Vagina (tissue), 2 donors: ENCODE results near the gene PCARE. TPM values are rescaled to one million over a fixed set of nuclear protein-coding genes. Genes with fewer than 3 reads are reported as not detected.

ENCODE experiments used
- DNase-seq, 2 donors: peaks; one replicate each; pipeline ENCODE4 v3.0.0-alpha.2; 2017; ENCODE audit errors: extremely low spot score in 2 of 2
- H3K27ac ChIP-seq: fragments of 200-600 bp; sonication (generic); one replicate; pipeline ENCODE4 v1.5.1; 2019
- H3K27me3 ChIP-seq: fragments of 200-600 bp; sonication (generic); one replicate; pipeline ENCODE4 v1.5.1; 2019
- H3K36me3 ChIP-seq, 2 donors: fragments of 200-600 bp; sonication (generic); one replicate each; pipeline ENCODE4 v1.5.1; 2017 to 2019
- H3K4me1 ChIP-seq: fragments of 200-600 bp; sonication (generic); one replicate; pipeline ENCODE4 v1.5.1; 2019
- H3K4me3 ChIP-seq, 2 donors: fragments of 200-600 bp; sonication (generic); 1 replicate in 1 of 2; 2 replicates in 1 of 2; pipeline ENCODE4 v1.5.1; 2016 to 2019
- H3K9me3 ChIP-seq: fragments of 200-600 bp; sonication (generic); one replicate; pipeline ENCODE4 v1.5.1; 2019
- POLR2A ChIP-seq, 2 donors: fragments of 450-650 bp; IDR thresholded peaks; one replicate each; pipeline ENCODE4 v1.6.1; 2017; ENCODE audit warnings: antibody characterized with exemption in 2 of 2, mild to moderate bottlenecking in 2 of 2, moderate library complexity in 2 of 2
- POLR2AphosphoS5 ChIP-seq, 2 donors: sonication (generic); formaldehyde crosslinking; IDR thresholded peaks; one replicate each; pipeline ENCODE4 v1.9.0; 2017; ENCODE audit warnings: antibody characterized with exemption in 2 of 2, mild to moderate bottlenecking in 2 of 2, low read depth in 1 of 2; ENCODE audit not compliant: insufficient read depth in 1 of 2
- intact Hi-C: fragments of 100-400 bp; cut with DNase I; formaldehyde crosslinking; loops from one replicate; pipeline ENCODE4 v1.15.1; 2023
- total RNA-seq: library from RNA; depleted of rRNA; stranded (reverse); fragments of >200 nt; gene quantifications from one replicate; pipeline ENCODE4 v1.2.3, GENCODE V29; 2016
- TF ChIP-seq, protein P1 (sequence below), 3 experiments: fragments of 450-650 bp in 2 of 3; fragments of 200-600 bp in 1 of 3; sonication (generic) in 1 of 3; IDR thresholded peaks; one replicate each; pipeline ENCODE4 v1.5.1; 2017 to 2019; ENCODE audit warnings: antibody characterized with exemption in 3 of 3, mild to moderate bottlenecking in 2 of 3, moderate library complexity in 2 of 3

PCARE gene
- total RNA-seq, 1 donor from 2014 or later = not detected

DNA sequence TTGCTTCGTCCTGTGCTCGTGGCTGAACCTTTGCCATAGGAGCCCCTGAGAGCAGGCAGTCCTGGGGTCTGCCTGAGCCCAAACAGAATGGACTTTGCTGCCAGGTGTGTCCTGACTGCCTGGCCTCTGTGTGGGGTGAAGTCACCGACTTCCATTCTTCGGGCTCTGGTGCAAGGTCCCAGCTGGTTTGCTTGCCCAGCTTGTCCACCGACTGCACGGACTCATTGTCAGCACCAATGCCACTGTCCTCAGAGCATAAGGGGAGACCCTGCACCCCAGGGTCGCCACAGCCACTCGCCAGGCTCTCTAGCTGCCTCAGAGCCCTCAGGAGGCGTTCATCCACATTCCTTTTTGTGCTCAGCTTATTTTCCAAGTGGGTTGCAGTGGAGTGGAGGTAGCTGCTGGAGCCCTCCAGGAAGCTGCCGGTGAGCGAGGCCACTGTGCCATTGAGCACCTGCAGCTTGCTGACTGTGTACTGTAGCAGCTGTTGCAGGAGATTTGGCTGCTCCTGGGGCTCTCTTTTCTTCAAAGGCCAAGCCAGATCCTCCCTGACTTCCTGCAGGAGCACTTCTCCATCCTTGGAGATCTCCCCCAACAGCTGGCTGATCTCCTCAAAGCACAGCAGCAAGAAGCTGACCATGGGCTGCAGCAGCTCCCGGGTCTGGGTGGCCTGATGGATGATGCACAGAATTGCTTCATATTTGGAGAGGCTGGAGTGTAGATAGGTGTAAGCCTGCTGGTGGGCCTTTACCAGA, 1.2 kb downstream of the PCARE start:
- Histone ChIP-seq H3K4me1 (peaks cover 2% of the 10 kb centered on the region), H3K9me3 (no peaks in the 10 kb centered on the region), H3K4me3 (no peak overlapping the region), H3K27ac (no peak overlapping the region), H3K27me3 (no peaks in the 10 kb centered on the region), H3K36me3 (no peaks in the 10 kb centered on the region)
- no peak for TF ChIP-seq POLR2AphosphoS5 (IDR thresholded peaks at IDR 0.05; ENCODE audit: insufficient read depth in 1 of 2, low read depth in 1 of 2)
- TF ChIP-seq, protein P1, sequence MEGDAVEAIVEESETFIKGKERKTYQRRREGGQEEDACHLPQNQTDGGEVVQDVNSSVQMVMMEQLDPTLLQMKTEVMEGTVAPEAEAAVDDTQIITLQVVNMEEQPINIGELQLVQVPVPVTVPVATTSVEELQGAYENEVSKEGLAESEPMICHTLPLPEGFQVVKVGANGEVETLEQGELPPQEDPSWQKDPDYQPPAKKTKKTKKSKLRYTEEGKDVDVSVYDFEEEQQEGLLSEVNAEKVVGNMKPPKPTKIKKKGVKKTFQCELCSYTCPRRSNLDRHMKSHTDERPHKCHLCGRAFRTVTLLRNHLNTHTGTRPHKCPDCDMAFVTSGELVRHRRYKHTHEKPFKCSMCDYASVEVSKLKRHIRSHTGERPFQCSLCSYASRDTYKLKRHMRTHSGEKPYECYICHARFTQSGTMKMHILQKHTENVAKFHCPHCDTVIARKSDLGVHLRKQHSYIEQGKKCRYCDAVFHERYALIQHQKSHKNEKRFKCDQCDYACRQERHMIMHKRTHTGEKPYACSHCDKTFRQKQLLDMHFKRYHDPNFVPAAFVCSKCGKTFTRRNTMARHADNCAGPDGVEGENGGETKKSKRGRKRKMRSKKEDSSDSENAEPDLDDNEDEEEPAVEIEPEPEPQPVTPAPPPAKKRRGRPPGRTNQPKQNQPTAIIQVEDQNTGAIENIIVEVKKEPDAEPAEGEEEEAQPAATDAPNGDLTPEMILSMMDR (IDR thresholded peaks at IDR 0.05) = no peak
- TF ChIP-seq POLR2A (IDR thresholded peaks at IDR 0.05) = no peak
- intact Hi-C loops = no loop called here
- DNase-seq = peak; percentile 77 to 93

DNA sequence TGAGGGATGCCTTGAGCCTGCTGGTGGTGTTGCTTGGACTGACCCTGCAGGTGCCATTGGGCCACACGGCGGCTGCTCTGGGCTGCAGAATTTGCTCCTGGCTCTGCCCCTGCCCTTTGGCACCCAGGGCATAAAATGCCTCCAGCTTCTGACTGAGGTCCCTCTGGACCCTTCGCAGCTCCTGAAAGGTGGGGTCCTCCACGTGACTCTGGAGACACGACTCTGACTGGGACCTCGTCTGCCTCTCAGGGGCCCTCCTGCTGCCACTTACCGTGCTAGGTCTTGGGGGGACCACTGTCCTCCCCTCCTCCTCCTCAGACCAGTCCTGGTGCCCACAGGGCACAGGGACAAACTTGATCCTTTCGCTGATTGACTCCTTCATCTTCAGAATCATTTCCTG, 2.1 kb downstream of the PCARE start:
- H3K27ac ChIP-seq = no peak overlapping the region
- H3K4me1 ChIP-seq = peaks cover 11% of the 10 kb centered on the region
- H3K27me3 ChIP-seq = no peaks in the 10 kb centered on the region
- DNase-seq = peak; percentile 78 to 89
- intact Hi-C loops = no loop called here
- H3K36me3 ChIP-seq = no peaks in the 10 kb centered on the region
- no peak overlapping the region for H3K4me3 ChIP-seq
- TF ChIP-seq POLR2A (IDR thresholded peaks at IDR 0.05) (no peak), POLR2AphosphoS5 (IDR thresholded peaks at IDR 0.05; ENCODE audit: insufficient read depth in 1 of 2, low read depth in 1 of 2) (no peak)
- TF ChIP-seq, protein P1 (IDR thresholded peaks at IDR 0.05) = no peak
- H3K9me3 ChIP-seq = no peaks in the 10 kb centered on the region

- H3K9me3 ChIP-seq = no peaks in the 10 kb centered on the region
- intact Hi-C loops = no loop called here
- no peaks in the 10 kb centered on the region for H3K36me3 ChIP-seq
- no peak overlapping the region for H3K4me3 ChIP-seq
- TF ChIP-seq POLR2AphosphoS5 (IDR thresholded peaks at IDR 0.05; ENCODE audit: insufficient read depth in 1 of 2, low read depth in 1 of 2) (no peak), POLR2A (IDR thresholded peaks at IDR 0.05) (no peak)
- TF ChIP-seq, protein P1 (IDR thresholded peaks at IDR 0.05) = no peak
- peak; percentile 72 to 92 for DNase-seq
- H3K27me3 ChIP-seq = no peaks in the 10 kb centered on the region
- no peak overlapping the region for H3K27ac ChIP-seq
- H3K4me1 ChIP-seq = peaks cover 18% of the 10 kb centered on the region
These were observed 3.0 kb downstream of the PCARE start for GRCh38 chr2:29071032-29071975.

- intact Hi-C loops = no loop called here
- peaks cover 26% of the 10 kb centered on the region for H3K4me1 ChIP-seq
- no peak overlapping the region for H3K4me3 ChIP-seq
- no peaks in the 10 kb centered on the region for H3K36me3 ChIP-seq
- H3K27ac ChIP-seq = no peak overlapping the region
- no peaks in the 10 kb centered on the region for H3K27me3 ChIP-seq
- DNase-seq = peak; percentile 62 to 82
- H3K9me3 ChIP-seq = no peaks in the 10 kb centered on the region
- no peak for TF ChIP-seq POLR2A (IDR thresholded peaks at IDR 0.05)
- TF ChIP-seq POLR2AphosphoS5 (IDR thresholded peaks at IDR 0.05; ENCODE audit: insufficient read depth in 1 of 2, low read depth in 1 of 2) = no peak
- TF ChIP-seq, protein P1 (IDR thresholded peaks at IDR 0.05) = no peak
These were observed 3.8 kb downstream of the PCARE start for GRCh38 chr2:29070526-29070925.
